Urothelium cell line (cell line): Measurements from ENCODE around the gene MIOS.
"Not testable (repeated sequence)": the region's sequence is repeated elsewhere in the genome, so short reads cannot be mapped to it uniquely, and the experiment has no call there.

Experiments
- DNase-seq: peaks from one replicate; pipeline ENCODE4 v3.0.0; 2011; ENCODE audit warnings: low spot score, mixed read lengths
- FAIRE-seq: peaks from 2 replicates; lab custom pipeline; 2011; peaks lifted over from hg19 to GRCh38; lab: Jason Lieb, UNC

MIOS gene

GRCh38 chr7:7554021-7554432, 12.7 kb upstream of the MIOS start:
- FAIRE-seq = no peak
- no peak for DNase-seq

- FAIRE-seq = peak; percentile 86
- no peak for DNase-seq
Measured at GRCh38 chr7:7554649-7555575, 11.8 kb upstream of the MIOS start.

- no peak for FAIRE-seq
- no peak for DNase-seq
Measured at GRCh38 chr7:7556852-7557251, 9.8 kb upstream of the MIOS start.

- no peak for DNase-seq
- peak; percentile 48 for FAIRE-seq
Measured at GRCh38 chr7:7557252-7557651, 9.4 kb upstream of the MIOS start.

GRCh38 chr7:7561591-7561990, 5.1 kb upstream of the MIOS start:
- not testable (repeated sequence) for DNase-seq, FAIRE-seq

- FAIRE-seq (no peak), DNase-seq (no peak)
Measured at GRCh38 chr7:7562736-7563135, 3.9 kb upstream of the MIOS start.

GRCh38 chr7:7563269-7563668, 3.4 kb upstream of the MIOS start:
- FAIRE-seq (no peak), DNase-seq (no peak)

- FAIRE-seq = no peak
Measured at GRCh38 chr7:7563813-7564212, 2.9 kb upstream of the MIOS start.

GRCh38 chr7:7564323-7564780, 2.3 kb upstream of the MIOS start:
- FAIRE-seq (peak; percentile 72), DNase-seq (peak; percentile 64)

More at GRCh38 chr7:7563813-7564212, 2.9 kb upstream of the MIOS start:
- no peak for DNase-seq

- FAIRE-seq = peak; percentile 27
- no peak for DNase-seq
Measured at GRCh38 chr7:7565018-7565680, 1.5 kb upstream of the MIOS start.

- FAIRE-seq (no peak), DNase-seq (peak; percentile 28)
Measured at GRCh38 chr7:7565746-7566650, 686 bp upstream of the MIOS start.

- no peak for FAIRE-seq
- no peak for DNase-seq
Measured at GRCh38 chr7:7567898-7568531, 1.3 kb downstream of the MIOS start.

GRCh38 chr7:7568553-7568952, 1.9 kb downstream of the MIOS start:
- no peak for DNase-seq
- FAIRE-seq = no peak

- no peak for DNase-seq
- no peak for FAIRE-seq
Measured at GRCh38 chr7:7569081-7569527, 2.4 kb downstream of the MIOS start.

- peak; percentile 83 for FAIRE-seq
- DNase-seq = no peak
Measured at GRCh38 chr7:7569615-7570014, 2.9 kb downstream of the MIOS start.

- DNase-seq = no peak
- FAIRE-seq = peak; percentile 13
Measured at GRCh38 chr7:7570584-7570983, 3.9 kb downstream of the MIOS start.

GRCh38 chr7:7573701-7574100, 7.0 kb downstream of the MIOS start:
- DNase-seq = no peak
- FAIRE-seq = no peak

GRCh38 chr7:7576344-7576743, 9.7 kb downstream of the MIOS start:
- DNase-seq = no peak
- FAIRE-seq = peak; percentile 44

GRCh38 chr7:7577888-7578287, 11.2 kb downstream of the MIOS start:
- FAIRE-seq (no peak), DNase-seq (no peak)

GRCh38 chr7:7579638-7580037, 13.0 kb downstream of the MIOS start:
- FAIRE-seq (peak; percentile 32), DNase-seq (no peak)
